RWPE2 (cell line): ENCODE results near the gene REEP5.

Source experiments
- ATAC-seq: fragments of 200-7000 bp; cut with Tn5 transposase; 3 replicates; pipeline ENCODE4 v1.9.1; 2021; ENCODE audit warnings: low read depth
- DNase-seq: peaks from one replicate; pipeline ENCODE4 v3.0.0-alpha.2; 2020; ENCODE audit warnings: low spot score
- H3K27ac ChIP-seq: fragments of 450-650 bp; 2 replicates; pipeline ENCODE4 v1.5.1; 2017; ENCODE audit warnings: mild to moderate bottlenecking; ENCODE audit not compliant: poor library complexity, severe bottlenecking
- H3K27me3 ChIP-seq: fragments of 250-450 bp; sonication (Bioruptor Pico); 2 replicates; pipeline ENCODE4 v1.5.1; 2021; ENCODE audit warnings: mild to moderate bottlenecking, moderate library complexity; ENCODE audit not compliant: insufficient read depth, poor library complexity, severe bottlenecking
- H3K36me3 ChIP-seq: fragments of 250-450 bp; sonication (Bioruptor Pico); 2 replicates; pipeline ENCODE4 v1.5.1; 2020; ENCODE audit warnings: low read depth, mild to moderate bottlenecking, moderate library complexity
- H3K4me1 ChIP-seq: fragments of 250-450 bp; sonication (Bioruptor Pico); 2 replicates; pipeline ENCODE4 v1.5.1; 2021; ENCODE audit warnings: mild to moderate bottlenecking, moderate library complexity; ENCODE audit not compliant: insufficient read depth, poor library complexity, severe bottlenecking
- H3K4me3 ChIP-seq: fragments of 250-450 bp; sonication (Bioruptor Pico); 2 replicates; pipeline ENCODE4 v1.5.1; 2021; ENCODE audit warnings: mild to moderate bottlenecking, moderate library complexity; ENCODE audit not compliant: severe bottlenecking
- H3K9me3 ChIP-seq: fragments of 250-450 bp; sonication (Bioruptor Pico); 2 replicates; pipeline ENCODE4 v1.5.1; 2021; ENCODE audit warnings: mild to moderate bottlenecking, moderate library complexity; ENCODE audit not compliant: severe bottlenecking
- CTCF ChIP-seq: fragments of 450-650 bp; IDR thresholded peaks from one replicate; pipeline ENCODE4 v1.5.1; 2017; ENCODE audit warnings: mild to moderate bottlenecking, moderate library complexity; ENCODE audit not compliant: poor library complexity, severe bottlenecking

REEP5 gene

GRCh38 chr5:112876362-112876761, 45.7 kb downstream of the REEP5 start:
- Histone ChIP-seq H3K4me3 (no peak overlapping the region), H3K4me1 (peaks cover 12% of the 10 kb centered on the region), H3K27me3 (no peaks in the 10 kb centered on the region), H3K36me3 (peaks cover 79% of the 10 kb centered on the region), H3K27ac (peak overlapping the region; percentile 6), H3K9me3 (no peaks in the 10 kb centered on the region)
- no peak for ATAC-seq
- no peak for DNase-seq
- no peak for TF ChIP-seq CTCF

- DNase-seq (no peak), ATAC-seq (no peak)
- TF ChIP-seq CTCF, result no peak
- peaks cover 84% of the 10 kb centered on the region for H3K36me3 ChIP-seq
- H3K27me3 ChIP-seq, result no peaks in the 10 kb centered on the region
- no peaks in the 10 kb centered on the region for H3K9me3 ChIP-seq
- no peak overlapping the region for H3K27ac ChIP-seq
- H3K4me1 ChIP-seq, result no peaks in the 10 kb centered on the region
- H3K4me3 ChIP-seq, result no peak overlapping the region
Measured at GRCh38 chr5:112870966-112871365, 51.1 kb downstream of the REEP5 start.

GRCh38 chr5:112869948-112870347, 52.1 kb downstream of the REEP5 start:
- H3K36me3 ChIP-seq, result peaks cover 87% of the 10 kb centered on the region
- DNase-seq, result no peak
- H3K9me3 ChIP-seq, result no peaks in the 10 kb centered on the region
- H3K27me3 ChIP-seq, result no peaks in the 10 kb centered on the region
- H3K4me3 ChIP-seq, result no peak overlapping the region
- no peaks in the 10 kb centered on the region for H3K4me1 ChIP-seq
- no peak overlapping the region for H3K27ac ChIP-seq
- no peak for ATAC-seq
- no peak for TF ChIP-seq CTCF

- Histone ChIP-seq H3K9me3 (no peaks in the 10 kb centered on the region), H3K27me3 (no peaks in the 10 kb centered on the region), H3K27ac (no peak overlapping the region), H3K4me3 (no peak overlapping the region), H3K36me3 (peaks cover 97% of the 10 kb centered on the region), H3K4me1 (peaks cover 9% of the 10 kb centered on the region)
- ATAC-seq, result no peak
- TF ChIP-seq CTCF, result no peak
- no peak for DNase-seq
Measured at GRCh38 chr5:112867411-112867810, 54.6 kb downstream of the REEP5 start.

- Histone ChIP-seq H3K4me1 (peaks cover 11% of the 10 kb centered on the region), H3K27ac (no peak overlapping the region), H3K9me3 (no peaks in the 10 kb centered on the region), H3K36me3 (peaks cover 95% of the 10 kb centered on the region), H3K4me3 (no peak overlapping the region), H3K27me3 (no peaks in the 10 kb centered on the region)
- DNase-seq (no peak), ATAC-seq (no peak)
- TF ChIP-seq CTCF, result no peak
Measured at GRCh38 chr5:112866739-112867138, 55.3 kb downstream of the REEP5 start.
